Keratinocyte (primary cell): Measurements from ENCODE around the gene MAGI2. TPM values are rescaled to one million over a fixed set of nuclear protein-coding genes. Genes with fewer than 3 reads are reported as not detected.

Experiments
- DNase-seq: peaks from one replicate; pipeline ENCODE4 v3.0.0-alpha.2; 2011; ENCODE audit warnings: low read depth, missing footprints, low spot score
- FAIRE-seq: peaks from 2 replicates; lab custom pipeline; 2011; peaks lifted over from hg19 to GRCh38; lab: Jason Lieb, UNC
- H2AFZ ChIP-seq: 2 replicates; pipeline ENCODE4 v1.6.0; 2012; ENCODE audit warnings: low read length, control low read depth, inconsistent platforms; ENCODE audit not compliant: control insufficient read depth
- H3K27ac ChIP-seq: 2 replicates; pipeline ENCODE4 v1.5.1; 2011; ENCODE audit warnings: low read length; ENCODE audit not compliant: control insufficient read depth, insufficient read depth
- H3K27me3 ChIP-seq: 3 replicates; pipeline ENCODE4 v1.6.0; 2011; ENCODE audit warnings: low read length; ENCODE audit not compliant: control insufficient read depth, insufficient read depth; ENCODE audit errors: extremely low read depth
- H3K36me3 ChIP-seq, 2 experiments: 2 replicates in 1 of 2; 3 replicates in 1 of 2; pipeline ENCODE4 v1.5.1; 2011; ENCODE audit warnings: low read length in 2 of 2, mild to moderate bottlenecking in 1 of 2; ENCODE audit not compliant: control insufficient read depth in 2 of 2, insufficient read depth in 2 of 2; ENCODE audit errors: extremely low read depth in 1 of 2
- H3K4me1 ChIP-seq: 3 replicates; pipeline ENCODE4 v1.5.1; 2011; ENCODE audit warnings: low read length; ENCODE audit not compliant: control insufficient read depth, insufficient read depth; ENCODE audit errors: extremely low read depth
- H3K4me2 ChIP-seq: 3 replicates; pipeline ENCODE4 v1.6.0; 2011; ENCODE audit warnings: low read depth, low read length; ENCODE audit not compliant: control insufficient read depth, insufficient read depth; ENCODE audit errors: extremely low read depth
- H3K4me3 ChIP-seq, 3 experiments: fragments of 200-600 bp in 1 of 3; sonication (generic) in 1 of 3; 2 replicates in 2 of 3; 3 replicates in 1 of 3; pipeline ENCODE4 v1.5.1; 2011 to 2016; ENCODE audit warnings: low read length in 3 of 3, mild to moderate bottlenecking in 3 of 3, control low read depth in 2 of 3, inconsistent platforms in 1 of 3, low read depth in 1 of 3, mixed read lengths in 1 of 3, mixed run types in 1 of 3, moderate library complexity in 1 of 3; ENCODE audit not compliant: control insufficient read depth in 2 of 3, insufficient read depth in 2 of 3; ENCODE audit errors: extremely low read depth in 1 of 3
- H3K79me2 ChIP-seq: 2 replicates; pipeline ENCODE4 v1.6.0; 2012; ENCODE audit warnings: low read length; ENCODE audit not compliant: control insufficient read depth, insufficient read depth
- H3K9ac ChIP-seq: 3 replicates; pipeline ENCODE4 v1.6.0; 2011; ENCODE audit warnings: low read length; ENCODE audit not compliant: control insufficient read depth, insufficient read depth; ENCODE audit errors: extremely low read depth
- H3K9me1 ChIP-seq: 3 replicates; pipeline ENCODE4 v1.6.0; 2011; ENCODE audit warnings: low read length; ENCODE audit not compliant: control insufficient read depth, insufficient read depth; ENCODE audit errors: extremely low read depth
- H3K9me3 ChIP-seq: 2 replicates; pipeline ENCODE4 v1.5.1; 2012; ENCODE audit warnings: low read depth, low read length; ENCODE audit not compliant: control insufficient read depth
- H4K20me1 ChIP-seq: 3 replicates; pipeline ENCODE4 v1.6.0; 2011; ENCODE audit warnings: low read length; ENCODE audit not compliant: control insufficient read depth, insufficient read depth; ENCODE audit errors: extremely low read depth
- EZH2 ChIP-seq: IDR thresholded peaks from one replicate; pipeline ENCODE4 v1.6.1; 2012; ENCODE audit warnings: inconsistent platforms, mild to moderate bottlenecking, low read length, moderate library complexity
- dilution Hi-C: fragments of 300-500 bp; cut with MboI; formaldehyde crosslinking; loops from one replicate; pipeline ENCODE4 v1.7.0; 2020; ENCODE audit warnings: low sequenced_read_pairs; ENCODE audit not compliant: extremely low pct_ligation_motif_present
- polyA plus RNA-seq, 5 experiments: library from polyadenylated mRNA; depleted of rRNA in 3 of 5; stranded (reverse) in 3 of 5; stranded (forward) in 1 of 5; unstranded in 1 of 5; fragments of >200 nt; gene quantifications; 1 replicate in 1 of 5; 2 replicates in 3 of 5; 3 replicates in 1 of 5; pipeline versions ENCODE4 v1.2.1 to v1.2.3, GENCODE V29; 2011 to 2012; ENCODE audit warnings: missing spikeins in 2 of 5, low read depth in 1 of 5, low replicate concordance in 1 of 5
- TF ChIP-seq, protein P1 (sequence below), 3 experiments: IDR thresholded peaks in 1 of 3; conservative IDR thresholded peaks in 1 of 3; optimal IDR thresholded peaks in 1 of 3; 2 replicates in 2 of 3; 3 replicates in 1 of 3; pipeline versions ENCODE3 to v1.5.1; 2011; ENCODE audit warnings: low read length in 3 of 3, mild to moderate bottlenecking in 3 of 3, moderate library complexity in 2 of 3, control low read depth in 1 of 3, inconsistent platforms in 1 of 3; ENCODE audit not compliant: insufficient read depth in 2 of 3; ENCODE audit errors: extremely low read depth in 1 of 3

The MAGI2 gene
- polyA plus RNA-seq, 1 donor (not counting 4 experiments of a cell fraction or from before 2014, with no cell fraction given): 0.07 TPM

DNA sequence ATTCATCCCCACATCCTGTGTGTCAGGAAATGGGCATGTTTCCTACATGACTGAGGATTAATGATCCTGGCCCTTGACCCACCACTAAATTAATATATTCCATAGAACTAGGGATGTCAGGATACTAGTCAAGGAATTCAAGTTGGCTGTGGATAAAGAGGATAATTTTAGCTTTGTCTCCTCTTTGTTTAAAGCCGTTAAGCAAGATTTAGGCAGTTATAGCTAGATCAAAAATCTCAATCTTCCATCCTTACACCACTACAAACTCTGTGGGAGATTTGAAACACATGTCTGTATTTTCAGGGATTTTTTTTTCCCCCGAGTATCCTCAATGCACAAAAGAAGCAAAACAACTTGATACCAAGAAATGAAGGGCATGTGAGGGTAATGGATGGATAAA lies 417.1 kb downstream of the MAGI2 start:
- no peak overlapping the region for H3K4me2 ChIP-seq
- no peak for FAIRE-seq
- H4K20me1 ChIP-seq: no peaks in the 10 kb centered on the region
- no peak for DNase-seq
- dilution Hi-C loops: no loop called here
- H3K9me1 ChIP-seq: no peaks in the 10 kb centered on the region
- no peaks in the 10 kb centered on the region for H3K9me3 ChIP-seq
- no peak overlapping the region for H3K4me3 ChIP-seq
- no peaks in the 10 kb centered on the region for H3K79me2 ChIP-seq
- no peaks in the 10 kb centered on the region for H3K36me3 ChIP-seq
- H3K9ac ChIP-seq: no peak overlapping the region
- no peak for TF ChIP-seq EZH2
- TF ChIP-seq, protein P1, sequence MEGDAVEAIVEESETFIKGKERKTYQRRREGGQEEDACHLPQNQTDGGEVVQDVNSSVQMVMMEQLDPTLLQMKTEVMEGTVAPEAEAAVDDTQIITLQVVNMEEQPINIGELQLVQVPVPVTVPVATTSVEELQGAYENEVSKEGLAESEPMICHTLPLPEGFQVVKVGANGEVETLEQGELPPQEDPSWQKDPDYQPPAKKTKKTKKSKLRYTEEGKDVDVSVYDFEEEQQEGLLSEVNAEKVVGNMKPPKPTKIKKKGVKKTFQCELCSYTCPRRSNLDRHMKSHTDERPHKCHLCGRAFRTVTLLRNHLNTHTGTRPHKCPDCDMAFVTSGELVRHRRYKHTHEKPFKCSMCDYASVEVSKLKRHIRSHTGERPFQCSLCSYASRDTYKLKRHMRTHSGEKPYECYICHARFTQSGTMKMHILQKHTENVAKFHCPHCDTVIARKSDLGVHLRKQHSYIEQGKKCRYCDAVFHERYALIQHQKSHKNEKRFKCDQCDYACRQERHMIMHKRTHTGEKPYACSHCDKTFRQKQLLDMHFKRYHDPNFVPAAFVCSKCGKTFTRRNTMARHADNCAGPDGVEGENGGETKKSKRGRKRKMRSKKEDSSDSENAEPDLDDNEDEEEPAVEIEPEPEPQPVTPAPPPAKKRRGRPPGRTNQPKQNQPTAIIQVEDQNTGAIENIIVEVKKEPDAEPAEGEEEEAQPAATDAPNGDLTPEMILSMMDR (optimal IDR thresholded peaks at IDR 0.05 in 1 of 3, IDR thresholded peaks at IDR 0.05 in 1 of 3, conservative IDR thresholded peaks at IDR 0.05 in 1 of 3; ENCODE audit: extremely low read depth in 1 of 3, insufficient read depth in 2 of 3, low read length in 3 of 3): no peak
- no peak overlapping the region for H3K27ac ChIP-seq
- no peak overlapping the region for H2AFZ ChIP-seq
- H3K27me3 ChIP-seq: no peaks in the 10 kb centered on the region
- H3K4me1 ChIP-seq: no peaks in the 10 kb centered on the region

DNA sequence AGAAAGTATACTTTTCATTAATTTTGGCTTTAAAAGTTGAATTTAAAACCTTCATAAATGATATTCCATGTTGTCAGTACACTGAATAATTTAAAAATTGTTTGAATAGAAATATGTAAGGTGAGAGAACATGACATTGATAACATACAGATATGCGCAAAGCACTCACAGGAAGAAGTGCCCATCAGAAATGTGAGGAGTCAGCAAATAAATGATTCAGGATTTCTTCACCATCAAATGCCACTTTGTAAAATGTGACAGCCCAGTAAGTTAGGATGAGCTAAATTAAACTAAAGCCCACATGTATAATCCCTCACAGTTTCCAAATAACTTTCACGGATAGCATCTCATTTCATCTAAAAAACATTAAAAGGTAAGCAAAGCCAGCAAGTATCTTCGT lies 417.6 kb downstream of the MAGI2 start:
- no peak for DNase-seq
- H3K4me1 ChIP-seq: no peaks in the 10 kb centered on the region
- H3K36me3 ChIP-seq: no peaks in the 10 kb centered on the region
- H3K4me3 ChIP-seq: no peak overlapping the region
- FAIRE-seq: no peak
- no peak overlapping the region for H3K27ac ChIP-seq
- dilution Hi-C loops: no loop called here
- H3K9me1 ChIP-seq: no peaks in the 10 kb centered on the region
- H3K79me2 ChIP-seq: no peaks in the 10 kb centered on the region
- H3K4me2 ChIP-seq: no peak overlapping the region
- no peak overlapping the region for H2AFZ ChIP-seq
- no peak for TF ChIP-seq EZH2
- TF ChIP-seq, protein P1 (optimal IDR thresholded peaks at IDR 0.05 in 1 of 3, IDR thresholded peaks at IDR 0.05 in 1 of 3, conservative IDR thresholded peaks at IDR 0.05 in 1 of 3; ENCODE audit: extremely low read depth in 1 of 3, insufficient read depth in 2 of 3, low read length in 3 of 3): no peak
- no peaks in the 10 kb centered on the region for H3K27me3 ChIP-seq
- H3K9ac ChIP-seq: no peak overlapping the region
- no peaks in the 10 kb centered on the region for H3K9me3 ChIP-seq
- H4K20me1 ChIP-seq: no peaks in the 10 kb centered on the region
